DMS53 (cell line): Measurements from ENCODE around the gene CCT3.

Experiments
- DNase-seq: peaks from one replicate; lab custom pipeline; 2025; lab: John Stamatoyannopoulos, UW

Gene CCT3

GRCh38 chr1:156281281-156281680 lies 56.8 kb downstream of the CCT3 start:
- DNase-seq, result no peak

GRCh38 chr1:156279837-156280236 lies 58.3 kb downstream of the CCT3 start:
- no peak for DNase-seq

- no peak for DNase-seq
Measured at GRCh38 chr1:156276966-156277381, 61.1 kb downstream of the CCT3 start.

GRCh38 chr1:156276532-156276931 lies 61.6 kb downstream of the CCT3 start:
- DNase-seq, result no peak

- no peak for DNase-seq
Measured at GRCh38 chr1:156270314-156270713, 67.8 kb downstream of the CCT3 start.

GRCh38 chr1:156268336-156268735 lies 69.8 kb downstream of the CCT3 start:
- no peak for DNase-seq

GRCh38 chr1:156266051-156266450 lies 72.0 kb downstream of the CCT3 start:
- DNase-seq, result no peak

- no peak for DNase-seq
Measured at GRCh38 chr1:156263288-156263655, 74.8 kb downstream of the CCT3 start.

- DNase-seq, result no peak
Measured at GRCh38 chr1:156262461-156263287, 75.4 kb downstream of the CCT3 start.

- DNase-seq, result no peak
Measured at GRCh38 chr1:156260896-156261295, 77.2 kb downstream of the CCT3 start.

GRCh38 chr1:156259805-156260204 lies 78.3 kb downstream of the CCT3 start:
- no peak for DNase-seq
